Measurements from ENCODE around the gene GNB1.

DNA sequence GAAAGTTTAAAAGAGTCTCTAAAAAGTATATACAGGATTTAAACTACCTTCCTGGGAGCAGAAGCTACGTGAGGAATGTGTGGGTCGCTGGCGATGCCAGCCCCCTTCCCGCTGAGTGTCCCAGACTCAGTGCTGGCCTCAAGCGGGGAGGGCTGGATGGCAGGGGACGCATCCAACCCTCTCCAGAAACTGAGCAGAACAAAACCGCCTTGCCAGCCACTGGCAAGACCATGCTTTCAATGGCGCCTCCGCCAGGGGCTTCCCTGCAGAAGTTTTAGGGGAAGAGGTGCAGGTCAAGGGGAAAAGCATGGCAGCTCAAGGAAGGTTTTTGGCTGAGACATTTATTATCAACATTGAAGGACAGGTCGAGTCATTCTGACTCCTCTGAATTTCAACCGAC, 138.7 kb downstream of the GNB1 start:
- TF ChIP-seq, protein P1, sequence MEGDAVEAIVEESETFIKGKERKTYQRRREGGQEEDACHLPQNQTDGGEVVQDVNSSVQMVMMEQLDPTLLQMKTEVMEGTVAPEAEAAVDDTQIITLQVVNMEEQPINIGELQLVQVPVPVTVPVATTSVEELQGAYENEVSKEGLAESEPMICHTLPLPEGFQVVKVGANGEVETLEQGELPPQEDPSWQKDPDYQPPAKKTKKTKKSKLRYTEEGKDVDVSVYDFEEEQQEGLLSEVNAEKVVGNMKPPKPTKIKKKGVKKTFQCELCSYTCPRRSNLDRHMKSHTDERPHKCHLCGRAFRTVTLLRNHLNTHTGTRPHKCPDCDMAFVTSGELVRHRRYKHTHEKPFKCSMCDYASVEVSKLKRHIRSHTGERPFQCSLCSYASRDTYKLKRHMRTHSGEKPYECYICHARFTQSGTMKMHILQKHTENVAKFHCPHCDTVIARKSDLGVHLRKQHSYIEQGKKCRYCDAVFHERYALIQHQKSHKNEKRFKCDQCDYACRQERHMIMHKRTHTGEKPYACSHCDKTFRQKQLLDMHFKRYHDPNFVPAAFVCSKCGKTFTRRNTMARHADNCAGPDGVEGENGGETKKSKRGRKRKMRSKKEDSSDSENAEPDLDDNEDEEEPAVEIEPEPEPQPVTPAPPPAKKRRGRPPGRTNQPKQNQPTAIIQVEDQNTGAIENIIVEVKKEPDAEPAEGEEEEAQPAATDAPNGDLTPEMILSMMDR (IDR thresholded peaks at IDR 0.05; ENCODE audit: low read depth, low read length, poor library complexity, severe bottlenecking), result no peak
- TF ChIP-seq EZH2phosphoT487 (IDR thresholded peaks at IDR 0.05; ENCODE audit: borderline replicate concordance, low read length), result no peak

Data from DOHH2 (cell line).